K562 treated with DMSO at 1 percent for 48 hours (cell line): ENCODE measurements around the gene TSEN54. TPM values are rescaled to one million over a fixed set of nuclear protein-coding genes. Genes with fewer than 3 reads are reported as not detected.

Source experiments
- total RNA-seq: library from RNA; unstranded; fragments of 300-600 nt; gene quantifications from 2 replicates; pipeline ENCODE4 v1.2.3, GENCODE V29; 2022; ENCODE audit warnings: low replicate concordance; ENCODE audit errors: extremely low read depth

Gene TSEN54
- not detected in 2 replicates for total RNA-seq

GRCh38 chr17:75516255-75516618, at the start of gene TSEN54:
Gene TSEN54 (plus strand): TSS chr17:75516528. CDS start chr17:75516561, 33 bp downstream.

GRCh38 chr17:75515496-75516254, 653 bp upstream of the TSEN54 start, which contains the start of gene CASKIN2:
Gene CASKIN2 (minus strand): TSS chr17:75515537. CDS start chr17:75513804, 1,733 bp downstream.

GRCh38 chr17:75524970-75525805, 8.9 kb downstream of the TSEN54 start, which contains the start of gene LLGL2:
Gene LLGL2 (plus strand): TSS chr17:75525697. CDS start chr17:75543427, 17,730 bp downstream.

Other genes with a start within 250 kb of the TSEN54 start
- not detected in 2 replicates for gene MIF4GD, start 245.3 kb upstream of the TSEN54 start, total RNA-seq
- gene SLC25A19, start 227.1 kb upstream of the TSEN54 start, total RNA-seq, result not detected in 2 replicates
- 308 TPM in 1 of 2 replicates, not detected in the other for gene GRB2, start 110.8 kb upstream of the TSEN54 start, total RNA-seq
- not detected in 2 replicates for gene TMEM94, start 59.9 kb upstream of the TSEN54 start, total RNA-seq
- gene CASKIN2, start 991 bp upstream of the TSEN54 start, total RNA-seq, result not detected in 2 replicates
- not detected in 2 replicates for gene LLGL2, start 9.2 kb downstream of the TSEN54 start, total RNA-seq
- gene MYO15B, start 71.3 kb downstream of the TSEN54 start, total RNA-seq, result not detected in 2 replicates
- not detected in 2 replicates for gene SMIM5, start 116.9 kb downstream of the TSEN54 start, total RNA-seq
- not detected in 2 replicates for gene RECQL5, start 150.6 kb downstream of the TSEN54 start, total RNA-seq
- gene SAP30BP, start 150.8 kb downstream of the TSEN54 start, total RNA-seq, result not detected in 2 replicates
- gene ITGB4, start 204.9 kb downstream of the TSEN54 start, total RNA-seq, result not detected in 2 replicates
- not detected in 2 replicates for gene GALK1, start 248.7 kb downstream of the TSEN54 start, total RNA-seq